IMR-90 (cell line): ENCODE results near the gene EEIG2. TPM values are rescaled to one million over a fixed set of nuclear protein-coding genes. Genes with fewer than 3 reads are reported as not detected.
A peak's percentile ranks its signal among the peaks of the same experiment; 100 is the strongest.

Experiments used
- ATAC-seq: fragments of 200-7000 bp; cut with Tn5 transposase; 2 replicates; pipeline ENCODE4 v1.9.1; 2020; ENCODE audit warnings: low read depth, mild to moderate bottlenecking, moderate library complexity
- BruUV-seq: library from RNA; stranded (reverse); fragments of 400-500 nt; replicated peaks from 2 replicates; lab custom pipeline; 2021; lab: Mats Ljungman, UMichigan
- CTCF ChIA-PET: fragments of 300-600 bp; formaldehyde crosslinking; extraction: SDS; loops from one replicate; lab custom pipeline; 2021; ENCODE audit warnings: antibody characterized with exemption; lab: Yijun Ruan, JAX
- POLR2A ChIA-PET: fragments of 300-600 bp; sonication (Branson Sonifier 250); formaldehyde crosslinking; loops from one replicate; lab custom pipeline; 2022; ENCODE audit warnings: antibody characterized with exemption; ENCODE audit not compliant: unreplicated experiment; lab: Charles Lee
- DNase-seq: peaks from one replicate; pipeline ENCODE4 v3.0.0; 2013
- H2AFZ ChIP-seq: replicated peaks from 2 replicates; pipeline ENCODE3; 2013; ENCODE audit warnings: low read length, mild to moderate bottlenecking; ENCODE audit not compliant: poor library complexity
- H2AK5ac ChIP-seq: 2 replicates; pipeline ENCODE4 v1.6.1; 2013; ENCODE audit warnings: low read depth, low read length, inconsistent platforms
- H2AK9ac ChIP-seq: replicated peaks from 2 replicates; pipeline ENCODE3; 2013; ENCODE audit warnings: mild to moderate bottlenecking, low read depth, low read length, moderate library complexity; ENCODE audit not compliant: poor library complexity
- H2BK120ac ChIP-seq: 2 replicates; pipeline ENCODE4 v1.6.1; 2013; ENCODE audit warnings: low read depth, low read length, inconsistent platforms
- H2BK15ac ChIP-seq: 3 replicates; pipeline ENCODE4 v1.6.1; 2013; ENCODE audit warnings: low read depth, low read length, inconsistent platforms
- H2BK20ac ChIP-seq: 2 replicates; pipeline ENCODE4 v1.6.1; 2013; ENCODE audit warnings: low read depth, mild to moderate bottlenecking, inconsistent platforms, low read length, moderate library complexity
- H2BK5ac ChIP-seq: 2 replicates; pipeline ENCODE4 v1.6.1; 2013; ENCODE audit warnings: mild to moderate bottlenecking, low read depth, low read length, inconsistent platforms; ENCODE audit not compliant: poor library complexity, severe bottlenecking
- H3K14ac ChIP-seq: replicated peaks from 2 replicates; pipeline ENCODE4 v1.6.1; 2013; ENCODE audit warnings: low read depth, low read length, inconsistent platforms
- H3K18ac ChIP-seq: 2 replicates; pipeline ENCODE4 v1.6.1; 2013; ENCODE audit warnings: low read depth, low read length, control low read depth
- H3K23ac ChIP-seq: 2 replicates; pipeline ENCODE4 v1.6.1; 2013; ENCODE audit warnings: low read depth, low read length, inconsistent platforms
- H3K27ac ChIP-seq: 2 replicates; pipeline ENCODE4 v1.5.1; 2013; ENCODE audit warnings: mild to moderate bottlenecking, control low read depth, low read length; ENCODE audit not compliant: insufficient read depth
- H3K27me3 ChIP-seq: 2 replicates; pipeline ENCODE4 v1.6.1; 2013; ENCODE audit warnings: low read length; ENCODE audit not compliant: control insufficient read depth, insufficient read depth
- H3K36me3 ChIP-seq: 2 replicates; pipeline ENCODE4 v1.6.1; 2013; ENCODE audit warnings: low read length, mixed read lengths; ENCODE audit not compliant: control insufficient read depth, insufficient read depth
- H3K4ac ChIP-seq: 2 replicates; pipeline ENCODE4 v1.6.1; 2013; ENCODE audit warnings: low read depth, low read length, inconsistent platforms
- H3K4me1 ChIP-seq: 2 replicates; pipeline ENCODE4 v1.6.1; 2013; ENCODE audit warnings: low read length, mixed read lengths; ENCODE audit not compliant: control insufficient read depth, insufficient read depth
- H3K4me2 ChIP-seq: 2 replicates; pipeline ENCODE4 v1.6.1; 2013; ENCODE audit warnings: low read depth, mild to moderate bottlenecking, control low read depth, low read length, moderate library complexity
- H3K4me3 ChIP-seq: 2 replicates; pipeline ENCODE4 v1.5.1; 2013; ENCODE audit warnings: low read depth, mild to moderate bottlenecking, control low read depth, low read length, moderate library complexity; ENCODE audit not compliant: insufficient read depth
- H3K56ac ChIP-seq: 2 replicates; pipeline ENCODE4 v1.6.1; 2013; ENCODE audit warnings: low read length, inconsistent platforms; ENCODE audit not compliant: insufficient read depth; ENCODE audit errors: extremely low read depth
- H3K79me1 ChIP-seq, 2 experiments: 2 replicates each; pipeline ENCODE4 v1.6.1; 2013; ENCODE audit warnings: low read length in 2 of 2, inconsistent platforms in 1 of 2, low read depth in 1 of 2
- H3K9ac ChIP-seq: 2 replicates; pipeline ENCODE4 v1.6.1; 2013; ENCODE audit warnings: low read depth, low read length, control low read depth
- H3K9me1 ChIP-seq: 2 replicates; pipeline ENCODE4 v1.6.1; 2013; ENCODE audit warnings: low read length, inconsistent platforms; ENCODE audit not compliant: insufficient read depth
- H3K9me3 ChIP-seq: 2 replicates; pipeline ENCODE4 v1.6.1; 2013; ENCODE audit warnings: low read length; ENCODE audit not compliant: control insufficient read depth, insufficient read depth
- H4K20me1 ChIP-seq: 2 replicates; pipeline ENCODE4 v1.6.1; 2013; ENCODE audit warnings: low read length, inconsistent platforms; ENCODE audit not compliant: insufficient read depth
- H4K5ac ChIP-seq: 2 replicates; pipeline ENCODE4 v1.6.1; 2013; ENCODE audit warnings: mild to moderate bottlenecking, low read depth, low read length, control low read depth
- H4K8ac ChIP-seq, 2 experiments: 2 replicates each; pipeline ENCODE4 v1.6.1; 2013; ENCODE audit warnings: low read depth in 2 of 2, low read length in 2 of 2, control low read depth in 1 of 2, inconsistent platforms in 1 of 2
- H4K91ac ChIP-seq: 2 replicates; pipeline ENCODE4 v1.6.1; 2013; ENCODE audit warnings: low read depth, low read length, inconsistent platforms; ENCODE audit not compliant: insufficient read depth
- BHLHE40 ChIP-seq: fragments of 150-350 bp; IDR thresholded peaks from 2 replicates; pipeline ENCODE4 v1.6.1; 2016; ENCODE audit warnings: mild to moderate bottlenecking, low read depth, low read length
- CEBPB ChIP-seq: IDR thresholded peaks from 2 replicates; pipeline ENCODE4 v1.6.1; 2012; ENCODE audit warnings: low read depth, low read length, improper control_type of control experiment
- CHD1 ChIP-seq: IDR thresholded peaks from 2 replicates; pipeline ENCODE4 v1.6.1; 2012; ENCODE audit warnings: low read depth, low read length, improper control_type of control experiment
- ELK1 ChIP-seq: fragments of 150-350 bp; IDR thresholded peaks from 2 replicates; pipeline ENCODE4 v1.6.1; 2016; ENCODE audit warnings: low read depth, mild to moderate bottlenecking, low read length, moderate library complexity, borderline replicate concordance
- FOS ChIP-seq: fragments of 150-350 bp; IDR thresholded peaks from 2 replicates; pipeline ENCODE4 v1.6.1; 2016; ENCODE audit warnings: low read depth, low read length
- MAFK ChIP-seq: IDR thresholded peaks from 2 replicates; pipeline ENCODE4 v1.6.1; 2012; ENCODE audit warnings: low read depth, low read length, improper control_type of control experiment
- MAZ ChIP-seq: IDR thresholded peaks from 2 replicates; pipeline ENCODE4 v1.6.1; 2012; ENCODE audit warnings: low read depth, mild to moderate bottlenecking, low read length, improper control_type of control experiment, moderate library complexity, borderline replicate concordance
- MXI1 ChIP-seq: IDR thresholded peaks from 2 replicates; pipeline ENCODE4 v1.6.1; 2012; ENCODE audit warnings: low read depth, mild to moderate bottlenecking, low read length, moderate library complexity, borderline replicate concordance
- NFE2L2 ChIP-seq: fragments of 150-350 bp; IDR thresholded peaks from 2 replicates; pipeline ENCODE4 v1.6.1; 2016; ENCODE audit warnings: low read depth, mild to moderate bottlenecking, low read length
- POLR2A ChIP-seq: IDR thresholded peaks from 2 replicates; pipeline ENCODE4 v1.6.1; 2012; ENCODE audit warnings: mild to moderate bottlenecking, low read depth, low read length
- RAD21 ChIP-seq: IDR thresholded peaks from 2 replicates; pipeline ENCODE4 v1.6.1; 2012; ENCODE audit warnings: low read length, improper control_type of control experiment
- SMC3 ChIP-seq: fragments of 150-350 bp; IDR thresholded peaks from 2 replicates; pipeline ENCODE4 v1.6.1; 2016; ENCODE audit warnings: low read depth, mild to moderate bottlenecking, antibody characterized with exemption, low read length, moderate library complexity
- dilution Hi-C: fragments of 300-500 bp; cut with HindIII; formaldehyde crosslinking; loops from one replicate; pipeline ENCODE4 v1.14.3; 2018; ENCODE audit warnings: low sequenced_read_pairs; ENCODE audit not compliant: unreplicated experiment
- in situ Hi-C: fragments of 300-500 bp; cut with MboI; formaldehyde crosslinking; loops from 3 replicates; pipeline ENCODE4 v1.14.3; 2019; ENCODE audit warnings: low sequenced_read_pairs, inconsistent platforms, mixed read lengths
- intact Hi-C: fragments of 100-400 bp; cut with micrococcal nuclease; formaldehyde crosslinking; loops from 2 replicates; pipeline ENCODE4 v1.10.0; 2022
- polyA plus RNA-seq, 3 experiments: library from polyadenylated mRNA; depleted of rRNA; stranded (reverse); fragments of >200 nt; gene quantifications; 2 replicates each; pipeline ENCODE4 v1.2.3, GENCODE V29; 2012; ENCODE audit warnings: low replicate concordance in 1 of 3
- total RNA-seq: library from RNA; depleted of rRNA; stranded (reverse); fragments of >200 nt; gene quantifications from 2 replicates; pipeline ENCODE4 v1.2.3, GENCODE V29; 2012
- TF ChIP-seq, protein P1 (sequence below): conservative IDR thresholded peaks from 2 replicates; pipeline ENCODE4 v1.5.1; 2012; ENCODE audit warnings: mild to moderate bottlenecking, low read depth, low read length, improper control_type of control experiment

EEIG2 gene
- total and polyA plus RNA-seq, 2 of the 4 experiments (the other 2 are of a cell fraction): 1.7 to 4.8 TPM

DNA sequence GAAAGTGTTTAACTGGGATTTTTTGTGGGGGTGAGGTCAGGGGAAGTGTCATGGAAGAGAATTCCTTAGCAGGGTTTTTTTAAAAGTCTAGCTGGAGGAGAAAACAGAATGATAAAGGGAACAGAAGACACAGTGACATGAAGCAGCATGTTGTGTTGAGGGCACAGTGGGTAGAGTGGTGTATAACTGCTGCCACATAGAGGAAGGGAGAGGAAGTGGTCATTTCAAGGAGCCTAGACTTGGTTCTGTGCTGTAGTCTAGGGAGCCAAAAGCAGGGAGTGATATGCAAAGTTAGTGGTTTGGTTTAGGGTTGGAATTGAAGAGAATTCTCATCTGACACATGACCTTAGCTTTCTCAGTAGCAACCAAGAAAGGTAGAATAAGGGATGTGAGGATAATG, 10.2 kb downstream of the EEIG2 start:
- Histone ChIP-seq H2BK120ac (no peak overlapping the region), H3K18ac (no peak overlapping the region), H3K27me3 (no peaks in the 10 kb centered on the region), H3K9me3 (no peaks in the 10 kb centered on the region), H2AFZ (no peak overlapping the region), H2BK20ac (no peak overlapping the region), H3K27ac (no peak overlapping the region), H4K91ac (no peak overlapping the region), H4K8ac (no peak overlapping the region), H4K20me1 (no peaks in the 10 kb centered on the region), H4K5ac (no peak overlapping the region), H3K23ac (no peak overlapping the region), H3K4me1 (no peaks in the 10 kb centered on the region), H2BK5ac (no peak overlapping the region), H2AK9ac (no peak overlapping the region), H2AK5ac (no peak overlapping the region), H2BK15ac (no peak overlapping the region), H3K36me3 (no peaks in the 10 kb centered on the region), H3K56ac (no peak overlapping the region), H3K14ac (no peak overlapping the region), H3K79me1 (peaks cover 7 to 25% of the 10 kb centered on the region in 2 experiments; a peak in 3 of 4 replicates), H3K4ac (no peak overlapping the region), H3K4me3 (no peak overlapping the region), H3K9ac (no peak overlapping the region), H3K9me1 (no peaks in the 10 kb centered on the region; the same call in 1 of the 2 replicates), H3K4me2 (no peak overlapping the region)
- intact Hi-C loops (no loop called here), in situ Hi-C loops (no loop called here), dilution Hi-C loops (no loop called here)
- TF ChIP-seq RAD21 (peak; percentile 30; the same call in 1 of the 2 replicates), MXI1 (no peak), NFE2L2 (no peak), FOS (no peak), MAFK (no peak), POLR2A (no peak), SMC3 (no peak), ELK1 (no peak), BHLHE40 (no peak), CHD1 (no peak), CEBPB (no peak), MAZ (no peak)
- TF ChIP-seq, protein P1, sequence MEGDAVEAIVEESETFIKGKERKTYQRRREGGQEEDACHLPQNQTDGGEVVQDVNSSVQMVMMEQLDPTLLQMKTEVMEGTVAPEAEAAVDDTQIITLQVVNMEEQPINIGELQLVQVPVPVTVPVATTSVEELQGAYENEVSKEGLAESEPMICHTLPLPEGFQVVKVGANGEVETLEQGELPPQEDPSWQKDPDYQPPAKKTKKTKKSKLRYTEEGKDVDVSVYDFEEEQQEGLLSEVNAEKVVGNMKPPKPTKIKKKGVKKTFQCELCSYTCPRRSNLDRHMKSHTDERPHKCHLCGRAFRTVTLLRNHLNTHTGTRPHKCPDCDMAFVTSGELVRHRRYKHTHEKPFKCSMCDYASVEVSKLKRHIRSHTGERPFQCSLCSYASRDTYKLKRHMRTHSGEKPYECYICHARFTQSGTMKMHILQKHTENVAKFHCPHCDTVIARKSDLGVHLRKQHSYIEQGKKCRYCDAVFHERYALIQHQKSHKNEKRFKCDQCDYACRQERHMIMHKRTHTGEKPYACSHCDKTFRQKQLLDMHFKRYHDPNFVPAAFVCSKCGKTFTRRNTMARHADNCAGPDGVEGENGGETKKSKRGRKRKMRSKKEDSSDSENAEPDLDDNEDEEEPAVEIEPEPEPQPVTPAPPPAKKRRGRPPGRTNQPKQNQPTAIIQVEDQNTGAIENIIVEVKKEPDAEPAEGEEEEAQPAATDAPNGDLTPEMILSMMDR: peak; percentile 34
- ATAC-seq (peak; percentile 81), DNase-seq (peak; percentile 6)
- ChIA-PET POLR2A (interaction anchor here (0.8 kb wide), 1 partner anchor 10 kb away, joined by 16 read pairs; the partner anchor contains the start of gene EEIG2), CTCF (interaction anchor here (0.6 to 2.7 kb wide), 4 partner anchors 10 to 65 kb away, joined by 3 to 8 read pairs (median 3); partner anchors contain the start of gene EEIG2)
- no TSS peak for BruUV-seq
